Measurements from ENCODE around the gene EVC2. TPM values are rescaled to one million over a fixed set of nuclear protein-coding genes. Genes with fewer than 3 reads are reported as not detected.

Gene EVC2
- total RNA-seq = 8.0 and 8.5 TPM in 2 replicates

GRCh38 chr4:5708449-5709206 is at the start of gene EVC2:
EVC2 (minus strand) TSS chr4:5708559; CDS start chr4:5708513, 46 bp downstream.

GRCh38 chr4:5710961-5711478 is 2.7 kb upstream of the EVC2 start, which contains the start of gene EVC:
EVC (plus strand) TSS chr4:5711201; CDS start chr4:5711381, 180 bp downstream.

Other genes starting within 250 kb of the EVC2 start
- 11.7 and 23.0 TPM in 2 replicates for gene EVC, start 2.6 kb upstream of the EVC2 start, total RNA-seq
- gene CRMP1, start 184.5 kb upstream of the EVC2 start, total RNA-seq = not detected in 2 replicates

Data from hair follicular keratinocyte (primary cell).